Kidney epithelial cell (primary cell): ENCODE measurements around the gene CLIC5. TPM values are rescaled to one million over a fixed set of nuclear protein-coding genes. Genes with fewer than 3 reads are reported as not detected.
A peak's percentile ranks its signal among the peaks of the same experiment; 100 is the strongest.

ENCODE experiments used
- DNase-seq: peaks from one replicate; pipeline ENCODE4 v3.0.0-alpha.2; 2010; ENCODE audit warnings: low read depth
- H3K27me3 ChIP-seq: 2 replicates; pipeline ENCODE4 v1.6.0; 2011; ENCODE audit warnings: low read length; ENCODE audit not compliant: control insufficient read depth, insufficient read depth
- H3K36me3 ChIP-seq: 2 replicates; pipeline ENCODE4 v1.5.1; 2011; ENCODE audit warnings: low read length; ENCODE audit not compliant: control insufficient read depth, insufficient read depth
- H3K4me3 ChIP-seq: 2 replicates; pipeline ENCODE4 v1.5.1; 2011; ENCODE audit warnings: low read depth, mild to moderate bottlenecking, control low read depth, low read length
- total RNA-seq: library from RNA; depleted of rRNA; stranded (reverse); fragments of >200 nt; gene quantifications from 2 replicates; pipeline ENCODE4 v1.2.3, GENCODE V29; 2015
- TF ChIP-seq, protein P1 (sequence below): IDR thresholded peaks from 2 replicates; pipeline ENCODE4 v1.5.1; 2011; ENCODE audit warnings: mild to moderate bottlenecking, moderate library complexity, low read length, control low read depth, inconsistent platforms; ENCODE audit not compliant: insufficient read depth, poor library complexity, severe bottlenecking

Gene CLIC5
- total RNA-seq, 1 donor from 2014 or later, result 3.2 TPM

DNA sequence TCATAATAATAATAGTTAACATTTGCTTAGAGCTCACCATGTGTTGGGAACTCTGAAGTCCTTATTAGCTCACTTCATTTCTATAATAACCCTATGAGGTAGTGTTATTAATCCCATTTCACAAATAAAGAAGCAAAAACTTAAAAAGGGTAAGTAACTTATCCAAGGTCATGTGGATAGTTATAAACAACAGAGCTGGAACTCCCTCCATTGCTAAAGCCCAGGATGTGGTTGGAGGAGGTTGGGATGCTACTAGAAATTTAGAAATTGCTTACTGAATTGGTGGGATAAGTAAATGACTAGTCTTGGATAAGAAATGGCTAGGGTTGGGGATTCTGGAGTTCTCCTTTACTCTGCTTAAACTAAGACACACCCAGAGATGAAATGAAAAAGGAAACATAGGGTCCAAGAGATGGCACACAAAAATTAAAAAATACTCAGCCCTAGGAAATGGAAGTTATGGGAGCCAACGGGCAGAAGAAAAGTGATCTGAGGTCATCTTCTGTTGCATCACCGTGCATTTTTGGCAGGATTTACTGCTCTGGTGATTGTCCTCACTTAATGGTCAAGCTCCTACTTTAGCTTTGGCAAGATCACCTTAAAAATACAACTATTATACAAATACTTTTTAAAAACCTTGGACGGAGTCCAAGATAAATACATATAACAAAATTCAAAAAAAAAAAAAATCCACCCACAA lies 7.7 kb upstream of the CLIC5 start:
- no peak for DNase-seq

DNA sequence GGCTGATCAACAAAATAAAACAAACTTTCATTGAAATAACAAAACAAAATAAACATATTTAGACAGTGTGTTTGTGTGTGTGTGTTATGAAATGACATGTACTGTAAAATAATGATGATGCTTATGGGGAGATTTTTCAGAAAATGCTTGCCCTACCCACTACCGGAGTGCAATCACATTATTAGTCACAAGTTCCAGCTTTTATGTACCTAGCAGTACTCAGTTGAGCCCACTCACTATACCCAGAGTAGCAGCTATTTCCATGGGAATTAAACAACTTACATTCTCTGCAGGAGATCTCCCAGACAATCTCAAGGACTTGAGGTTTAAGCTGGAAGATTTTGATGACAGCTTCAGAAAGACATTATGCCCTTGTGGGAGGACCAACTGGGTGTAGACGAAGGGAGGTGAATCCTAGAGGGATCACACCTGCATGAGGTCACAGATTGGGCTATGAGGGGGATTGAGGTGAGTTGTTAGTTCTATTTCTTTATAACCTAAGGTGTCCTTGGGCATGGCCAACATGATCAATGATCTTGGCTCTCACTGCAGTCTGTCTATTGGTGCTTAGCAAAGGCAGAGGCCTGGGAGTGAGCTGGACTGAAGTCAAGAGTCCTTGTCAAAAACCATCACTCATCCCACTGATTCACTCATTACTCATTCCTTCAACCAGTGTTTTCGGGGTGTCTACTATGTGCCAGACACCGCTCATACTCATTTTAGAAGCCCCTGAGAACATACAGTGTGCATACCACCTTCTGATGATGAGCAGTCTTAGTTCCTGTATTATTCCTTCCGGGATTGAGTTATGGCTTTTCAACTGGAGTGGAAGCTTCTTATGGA lies 6.7 kb upstream of the CLIC5 start:
- no peak for DNase-seq
- TF ChIP-seq, protein P1, sequence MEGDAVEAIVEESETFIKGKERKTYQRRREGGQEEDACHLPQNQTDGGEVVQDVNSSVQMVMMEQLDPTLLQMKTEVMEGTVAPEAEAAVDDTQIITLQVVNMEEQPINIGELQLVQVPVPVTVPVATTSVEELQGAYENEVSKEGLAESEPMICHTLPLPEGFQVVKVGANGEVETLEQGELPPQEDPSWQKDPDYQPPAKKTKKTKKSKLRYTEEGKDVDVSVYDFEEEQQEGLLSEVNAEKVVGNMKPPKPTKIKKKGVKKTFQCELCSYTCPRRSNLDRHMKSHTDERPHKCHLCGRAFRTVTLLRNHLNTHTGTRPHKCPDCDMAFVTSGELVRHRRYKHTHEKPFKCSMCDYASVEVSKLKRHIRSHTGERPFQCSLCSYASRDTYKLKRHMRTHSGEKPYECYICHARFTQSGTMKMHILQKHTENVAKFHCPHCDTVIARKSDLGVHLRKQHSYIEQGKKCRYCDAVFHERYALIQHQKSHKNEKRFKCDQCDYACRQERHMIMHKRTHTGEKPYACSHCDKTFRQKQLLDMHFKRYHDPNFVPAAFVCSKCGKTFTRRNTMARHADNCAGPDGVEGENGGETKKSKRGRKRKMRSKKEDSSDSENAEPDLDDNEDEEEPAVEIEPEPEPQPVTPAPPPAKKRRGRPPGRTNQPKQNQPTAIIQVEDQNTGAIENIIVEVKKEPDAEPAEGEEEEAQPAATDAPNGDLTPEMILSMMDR, result no peak
- Histone ChIP-seq H3K4me3 (no peak overlapping the region), H3K27me3 (no peaks in the 10 kb centered on the region), H3K36me3 (no peaks in the 10 kb centered on the region)

More for the DNA sequence above, 7.7 kb upstream of the CLIC5 start:
- H3K27me3 ChIP-seq, result no peaks in the 10 kb centered on the region
- no peak overlapping the region for H3K4me3 ChIP-seq
- TF ChIP-seq, protein P1, result no peak
- H3K36me3 ChIP-seq, result no peaks in the 10 kb centered on the region

- Histone ChIP-seq H3K36me3 (no peaks in the 10 kb centered on the region), H3K27me3 (peaks cover 21% of the 10 kb centered on the region), H3K4me3 (no peak overlapping the region)
- TF ChIP-seq, protein P1, result no peak
- no peak for DNase-seq
Measured at GRCh38 chr6:46017726-46018125, 2.1 kb upstream of the CLIC5 start.

- Histone ChIP-seq H3K27me3 (peaks cover 21% of the 10 kb centered on the region), H3K36me3 (no peaks in the 10 kb centered on the region), H3K4me3 (peak overlapping the region; percentile 56)
- DNase-seq, result no peak
- TF ChIP-seq, protein P1, result no peak
Measured at GRCh38 chr6:46016063-46016608, 476 bp upstream of the CLIC5 start.

DNA sequence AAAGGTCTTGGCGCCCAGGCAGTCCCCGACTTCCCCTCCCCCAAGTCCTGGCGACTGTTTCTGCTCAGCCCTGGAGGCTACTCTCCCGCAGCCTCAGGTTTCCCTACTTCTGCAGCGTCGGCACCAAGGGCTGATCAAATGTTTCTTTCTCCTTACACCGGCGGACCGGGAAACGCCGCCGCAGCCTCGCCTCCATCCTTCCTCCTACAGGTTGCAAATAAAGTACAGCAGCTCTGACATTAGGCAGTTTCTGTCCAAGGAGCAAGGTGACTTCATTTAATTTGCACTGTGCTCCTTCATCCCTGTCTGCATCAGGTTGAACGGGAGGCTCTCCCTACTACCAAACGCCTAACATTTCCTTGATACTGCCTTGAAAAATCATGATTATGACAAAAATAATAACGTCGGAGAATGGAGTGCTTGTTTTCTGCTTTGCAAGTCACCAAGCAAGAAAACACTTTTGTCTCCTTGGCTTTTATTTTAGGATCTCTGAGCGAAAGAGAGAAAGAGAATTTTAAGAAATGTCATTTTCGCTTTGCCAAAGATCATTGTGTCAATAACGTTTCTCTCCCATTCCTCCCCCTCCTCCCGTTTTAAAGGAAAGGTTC lies 1.0 kb downstream of the CLIC5 start:
- Histone ChIP-seq H3K36me3 (no peaks in the 10 kb centered on the region), H3K27me3 (peaks cover 21% of the 10 kb centered on the region), H3K4me3 (peak overlapping the region; percentile 56)
- DNase-seq, result no peak
- TF ChIP-seq, protein P1, result no peak
